ENCODE results near the gene OBSCN. TPM values are rescaled to one million over a fixed set of nuclear protein-coding genes. Genes with fewer than 3 reads are reported as not detected.

Gene OBSCN
- total RNA-seq, 1 donor from 2014 or later = 10.2 TPM

DNA sequence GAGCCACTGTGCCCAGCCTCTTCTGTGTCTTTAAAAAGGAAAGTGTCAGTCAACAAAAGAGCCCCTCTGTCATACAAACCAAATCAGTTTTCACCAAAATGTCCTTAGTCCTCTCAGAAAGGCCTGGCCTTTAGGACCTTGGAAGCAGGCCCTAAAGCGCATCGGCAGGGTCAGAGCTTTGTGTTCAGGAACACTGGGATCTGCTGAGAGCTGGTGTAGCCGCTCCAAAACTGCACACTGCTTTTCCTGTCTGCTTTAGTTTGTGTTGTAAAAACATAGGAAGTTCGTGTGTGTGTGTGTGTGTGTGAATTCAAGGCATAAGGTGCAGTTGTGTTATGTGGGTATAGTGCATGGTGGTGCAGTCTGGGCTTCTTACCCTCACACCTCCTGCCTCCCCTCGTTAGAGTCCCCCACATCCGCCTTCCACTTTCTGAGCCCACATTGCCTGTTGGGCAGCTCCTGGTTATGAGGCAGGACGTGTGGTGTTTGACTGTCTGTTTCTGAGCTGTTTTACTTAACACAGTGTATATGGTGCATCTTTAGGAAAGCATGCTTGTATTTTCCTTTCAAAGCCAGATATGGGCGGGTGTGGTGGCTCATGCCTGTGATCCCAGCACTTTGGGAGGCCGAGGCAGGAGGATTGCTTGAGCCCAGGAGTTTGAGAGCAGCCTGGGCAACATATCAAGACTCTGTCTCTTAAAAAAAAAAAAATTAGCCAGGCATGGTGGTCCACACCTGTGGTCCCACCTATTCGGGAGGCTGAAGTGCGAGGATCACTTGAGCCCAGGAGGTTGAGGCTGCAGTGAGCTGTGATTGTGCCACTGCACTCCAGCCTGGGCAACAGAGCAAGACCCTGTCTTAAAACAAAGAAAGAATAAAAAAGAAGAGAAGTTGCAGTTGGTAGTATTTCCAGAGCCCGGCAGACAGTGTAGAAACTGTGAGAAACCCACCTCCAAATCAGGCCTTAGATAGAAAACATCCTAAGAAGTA, 29.8 kb upstream of the OBSCN start:
- no peaks in the 10 kb centered on the region for H3K27me3 Mint-ChIP-seq (ENCODE audit: low read depth)
- peaks cover 15% of the 10 kb centered on the region for H3K4me1 Mint-ChIP-seq (ENCODE audit: low read depth)
- peak overlapping the region; percentile 69 for H3K27ac Mint-ChIP-seq (ENCODE audit: unreplicated experiment)

DNA sequence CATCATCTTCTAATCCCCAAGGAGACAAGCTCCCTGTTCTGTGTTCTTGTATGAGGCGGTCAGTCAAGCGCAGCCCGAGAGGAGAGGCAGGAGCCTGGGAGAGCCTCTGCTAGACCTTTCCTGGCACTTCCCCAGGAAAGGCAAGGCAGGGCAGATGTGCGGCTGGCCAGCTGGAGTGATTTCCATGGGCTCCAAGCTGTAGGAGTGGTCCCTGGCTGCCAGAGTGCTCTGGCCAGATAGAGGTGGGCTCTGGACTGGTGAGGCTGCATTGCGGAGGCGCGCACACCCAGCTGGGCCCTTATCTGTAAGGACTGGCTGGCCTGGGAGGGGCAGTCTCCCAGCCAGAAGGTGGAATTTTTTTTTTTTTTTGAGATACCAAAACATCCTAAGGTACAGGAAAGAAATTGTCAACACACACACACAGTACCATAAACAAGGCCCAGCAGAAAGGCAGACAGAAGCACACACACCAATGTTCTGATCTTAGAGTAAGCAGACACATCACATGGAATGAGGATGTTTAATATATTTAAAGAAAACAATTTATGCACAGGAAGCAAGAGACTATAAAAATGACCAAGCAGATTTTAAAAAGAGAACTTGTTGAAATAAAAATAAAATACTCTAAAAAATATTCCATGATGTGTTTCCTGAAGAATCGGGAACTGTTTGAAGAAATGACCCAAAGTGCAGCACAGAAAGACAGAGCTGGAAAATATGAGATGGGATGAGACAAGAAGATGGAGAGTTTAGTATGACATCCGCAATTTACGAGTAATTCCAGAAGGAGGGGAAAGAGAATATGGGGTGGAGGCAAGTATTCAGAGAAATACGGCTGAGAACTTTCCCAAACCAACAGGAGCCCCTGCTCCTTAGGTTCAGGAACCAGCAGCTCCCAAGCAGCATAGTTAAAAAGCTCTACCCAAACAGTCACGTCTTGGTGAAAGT, 28.8 kb upstream of the OBSCN start:
- H3K4me1 Mint-ChIP-seq (ENCODE audit: low read depth) = peaks cover 15% of the 10 kb centered on the region
- no peaks in the 10 kb centered on the region for H3K27me3 Mint-ChIP-seq (ENCODE audit: low read depth)
- peak overlapping the region; percentile 80 for H3K27ac Mint-ChIP-seq (ENCODE audit: unreplicated experiment)
- DNase-seq (ENCODE audit: low spot score) = peak; percentile 46
- no peaks in the 10 kb centered on the region for H3K9me3 Mint-ChIP-seq (ENCODE audit: low read depth)
- TF ChIP-seq CTCF (IDR thresholded peaks at IDR 0.05) = no peak
- H3K36me3 Mint-ChIP-seq (ENCODE audit: low read depth) = peaks cover 1% of the 10 kb centered on the region
- H3K4me3 Mint-ChIP-seq (ENCODE audit: unreplicated experiment) = no peak overlapping the region

More for the DNA sequence above, 29.8 kb upstream of the OBSCN start:
- Mint-ChIP-seq H3K36me3 (ENCODE audit: low read depth) (peaks cover 1% of the 10 kb centered on the region), H3K4me3 (ENCODE audit: unreplicated experiment) (no peak overlapping the region), H3K9me3 (ENCODE audit: low read depth) (no peaks in the 10 kb centered on the region)
- peak; percentile 37 for DNase-seq (ENCODE audit: low spot score)
- no peak for TF ChIP-seq CTCF (IDR thresholded peaks at IDR 0.05)

- peak; percentile 47 for TF ChIP-seq CTCF (IDR thresholded peaks at IDR 0.05)
- DNase-seq (ENCODE audit: low spot score) = peak; percentile 1
- H3K9me3 Mint-ChIP-seq (ENCODE audit: low read depth) = no peaks in the 10 kb centered on the region
- peaks cover 1% of the 10 kb centered on the region for H3K36me3 Mint-ChIP-seq (ENCODE audit: low read depth)
- peaks cover 15% of the 10 kb centered on the region for H3K4me1 Mint-ChIP-seq (ENCODE audit: low read depth)
- H3K27ac Mint-ChIP-seq (ENCODE audit: unreplicated experiment) = no peak overlapping the region
- H3K27me3 Mint-ChIP-seq (ENCODE audit: low read depth) = no peaks in the 10 kb centered on the region
- no peak overlapping the region for H3K4me3 Mint-ChIP-seq (ENCODE audit: unreplicated experiment)
These were observed 27.4 kb upstream of the OBSCN start for GRCh38 chr1:228180271-228180958.

DNA sequence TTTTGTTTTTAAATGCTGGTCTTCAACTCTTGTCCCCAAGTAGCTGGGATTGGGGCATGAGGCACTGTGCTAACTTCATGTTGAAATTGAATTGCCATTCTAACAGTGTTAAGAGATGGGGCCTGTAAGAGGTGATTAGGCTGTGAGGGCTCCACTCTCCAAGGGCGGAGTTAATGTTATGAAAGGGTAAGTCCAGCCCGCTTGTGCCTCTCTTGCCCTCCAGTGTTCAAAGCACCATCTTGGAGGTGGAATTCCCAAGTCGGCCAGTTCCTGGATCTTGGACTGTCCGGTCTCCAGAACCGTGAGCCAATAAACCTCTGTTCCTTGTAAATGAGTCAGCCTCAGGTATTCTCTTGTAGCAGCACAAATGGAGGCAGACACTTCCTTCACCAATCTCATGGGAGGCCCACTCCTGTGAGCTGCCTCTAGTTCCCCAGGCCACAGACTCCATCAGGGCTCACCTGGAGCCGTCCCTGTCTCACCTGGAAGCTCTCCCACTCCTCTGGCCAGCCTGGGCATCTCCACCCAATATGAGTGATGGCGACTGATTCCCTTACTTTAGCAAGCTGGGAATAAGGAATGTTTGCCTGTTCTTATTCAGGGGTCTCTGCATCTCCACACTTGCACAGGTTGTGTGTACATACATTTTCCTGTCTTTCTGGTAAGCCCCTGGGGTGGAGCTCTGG, 26.7 kb upstream of the OBSCN start:
- Mint-ChIP-seq H3K4me3 (ENCODE audit: unreplicated experiment) (no peak overlapping the region), H3K4me1 (ENCODE audit: low read depth) (peaks cover 15% of the 10 kb centered on the region), H3K27me3 (ENCODE audit: low read depth) (no peaks in the 10 kb centered on the region), H3K27ac (ENCODE audit: unreplicated experiment) (no peak overlapping the region), H3K36me3 (ENCODE audit: low read depth) (peaks cover 1% of the 10 kb centered on the region), H3K9me3 (ENCODE audit: low read depth) (no peaks in the 10 kb centered on the region)
- DNase-seq (ENCODE audit: low spot score) = peak; percentile 34
- no peak for TF ChIP-seq CTCF (IDR thresholded peaks at IDR 0.05)
